ENCODE results near the gene MMP7.

GRCh38 chr11:102482433-102482832, 48.1 kb downstream of the MMP7 start:
- TF ChIP-seq CTCF (IDR thresholded peaks at IDR 0.05) (no peak), EZH2 (IDR thresholded peaks at IDR 0.05; ENCODE audit: borderline replicate concordance, insufficient read depth, low read depth, low read length, poor library complexity, severe bottlenecking) (no peak)
